Eye (tissue), 1 donor: ENCODE data around the gene HCFC1.
A peak's percentile ranks its signal among the peaks of the same experiment; 100 is the strongest.

Source experiments
- DNase-seq: peaks from one replicate; pipeline ENCODE4 v3.0.0-alpha.2; 2015

Gene HCFC1

DNA sequence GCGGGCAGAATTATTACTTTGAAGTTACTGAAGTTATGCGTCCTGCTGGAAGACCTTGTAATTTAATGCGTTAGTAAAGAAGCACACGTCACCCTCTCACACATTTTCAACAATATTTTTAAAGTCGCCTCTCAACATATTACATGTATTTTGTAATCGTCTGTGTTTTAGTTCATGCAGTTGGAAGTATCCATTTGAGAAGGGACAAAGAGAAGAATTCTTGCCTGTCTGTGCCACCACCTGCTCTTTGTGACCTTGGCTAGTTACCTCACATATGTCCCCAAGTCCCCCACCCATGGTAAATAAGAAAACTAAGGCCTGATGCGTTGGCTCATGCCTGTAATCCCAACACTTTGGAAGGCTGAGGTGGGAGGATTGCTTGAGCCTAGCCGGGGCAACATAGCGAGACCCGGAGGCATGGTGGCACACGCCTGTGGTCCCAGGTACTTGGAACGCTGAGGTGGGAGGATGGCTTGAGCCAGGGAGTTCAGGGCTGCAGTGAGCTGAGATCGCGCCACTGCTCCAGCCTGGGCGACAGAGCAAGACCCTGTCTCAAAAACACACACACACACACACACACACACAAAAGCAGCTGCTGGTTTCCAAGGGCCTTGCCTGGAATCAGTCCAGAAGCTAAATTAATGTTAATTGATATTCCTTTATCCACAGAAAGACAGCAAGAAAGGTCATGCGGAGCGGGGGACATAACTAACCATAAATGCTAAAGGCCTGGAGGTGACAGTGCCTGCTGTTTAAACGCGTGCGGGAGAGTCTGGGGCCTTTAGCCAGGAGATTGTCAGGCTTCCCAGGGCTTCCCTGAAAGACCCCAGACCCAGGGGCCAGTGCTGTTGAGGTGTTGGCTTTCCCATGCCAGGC is 1.7 kb upstream of the HCFC1 start:
- peak; percentile 26 for DNase-seq

GRCh38 chrX:153972368-153973126 is 929 bp upstream of the HCFC1 start, which contains the start of gene TMEM187:
TMEM187 (plus strand) TSS chrX:153972754; CDS start chrX:153982063, 9,309 bp downstream.
- peak; percentile 93 for DNase-seq

- peak; percentile 89 for DNase-seq
These were observed 531 bp downstream of the HCFC1 start for GRCh38 chrX:153971124-153971449.

DNA sequence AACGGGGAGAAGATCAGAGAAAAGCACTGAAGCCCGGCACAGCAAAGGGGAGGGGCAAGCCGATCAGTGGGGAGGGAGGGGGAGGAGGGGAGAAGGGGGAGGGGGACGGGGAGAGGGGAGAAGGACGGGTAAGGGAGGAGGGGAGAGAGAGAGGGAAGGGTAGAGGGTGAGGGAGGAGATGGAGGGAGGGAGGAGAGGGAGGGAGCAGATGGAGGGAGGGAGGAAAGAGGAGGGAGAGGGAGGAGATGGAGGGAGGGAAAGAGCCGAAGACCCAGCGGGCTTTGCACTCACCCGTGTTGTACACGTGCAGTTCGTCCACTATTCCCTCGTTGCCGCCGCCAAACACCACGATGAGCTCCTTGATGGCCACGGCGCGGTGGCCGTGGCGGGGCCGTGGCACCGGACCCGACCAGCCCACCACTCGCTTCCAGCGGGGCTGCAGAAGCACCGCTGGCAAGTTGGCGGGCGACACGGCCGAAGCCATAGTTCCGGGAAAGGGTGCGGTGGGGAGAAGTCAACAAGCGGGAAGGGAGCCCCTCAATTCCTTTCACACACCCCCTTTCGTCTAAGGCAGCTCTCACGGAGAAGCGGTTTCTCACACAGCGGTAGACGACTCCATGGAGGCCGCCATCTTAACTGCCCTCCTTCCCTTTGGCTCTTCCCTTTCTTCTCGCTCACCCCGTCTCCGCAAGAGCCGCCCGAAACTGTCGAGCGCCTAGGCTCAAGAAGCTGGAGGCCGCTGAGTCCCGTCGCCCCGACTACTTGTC is 1.1 kb downstream of the HCFC1 start:
- DNase-seq, result peak; percentile 89

DNA sequence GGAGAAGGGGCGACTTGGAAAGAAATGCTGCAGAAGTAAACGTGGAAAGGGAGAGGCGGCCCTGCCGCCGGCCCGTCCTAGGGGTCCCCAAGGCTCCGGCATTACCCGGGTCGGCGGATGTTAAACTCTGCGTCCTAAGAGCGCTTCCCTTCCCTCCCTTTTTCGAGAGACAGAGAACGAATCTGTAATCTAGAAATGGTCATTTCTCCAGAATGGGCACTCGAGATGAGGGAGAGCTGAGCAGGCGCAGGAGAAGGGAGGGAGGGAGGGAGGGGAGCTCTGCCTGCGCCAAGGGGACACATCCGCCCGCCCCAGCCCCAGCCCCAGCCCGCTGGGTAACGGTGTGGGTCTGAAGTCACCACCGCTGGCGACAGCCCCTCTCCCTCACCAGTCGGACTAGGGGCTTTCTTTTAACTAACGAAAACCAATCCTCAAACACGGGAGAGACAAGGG is 1.7 kb downstream of the HCFC1 start:
- no peak for DNase-seq

- DNase-seq, result peak; percentile 19
These were observed 2.3 kb downstream of the HCFC1 start for GRCh38 chrX:153969125-153969903.

DNA sequence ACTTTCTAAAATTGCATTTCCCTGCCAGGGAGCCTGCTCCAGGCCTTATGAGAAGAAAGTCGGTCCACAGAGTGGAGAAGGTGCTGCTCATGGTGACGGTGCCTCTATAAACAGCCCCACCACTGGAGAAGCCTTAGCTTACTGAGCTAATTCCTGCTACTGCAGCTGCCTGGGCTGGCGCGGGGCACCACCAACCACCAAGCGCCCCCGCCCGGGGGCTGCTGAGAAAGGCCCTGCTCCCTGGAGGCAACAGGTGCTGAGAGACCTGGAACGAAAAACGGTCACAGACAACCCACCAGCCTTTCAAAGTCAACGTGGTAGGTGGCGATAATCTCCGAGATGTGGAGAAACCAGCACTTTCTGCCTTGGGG is 2.9 kb downstream of the HCFC1 start:
- peak; percentile 22 for DNase-seq

DNA sequence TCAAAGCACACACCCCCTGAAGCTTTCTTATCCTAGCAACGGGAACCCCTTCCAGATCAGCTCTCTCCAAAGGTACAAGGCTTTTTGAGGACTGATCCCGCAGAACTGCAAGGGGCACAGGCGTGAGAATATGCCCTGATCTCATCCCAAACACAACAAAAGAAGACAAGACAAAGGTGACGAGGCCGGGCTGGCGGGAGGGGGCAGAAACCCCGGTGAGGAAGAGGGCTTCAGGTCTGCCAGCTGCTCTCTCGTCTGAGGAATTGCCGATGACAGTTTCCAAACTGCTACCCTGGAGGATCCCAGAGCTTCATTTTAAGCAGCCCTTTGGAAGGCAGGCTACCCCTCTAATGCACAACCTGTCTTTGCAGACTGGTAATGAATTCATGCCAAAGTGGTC is 3.4 kb downstream of the HCFC1 start:
- peak; percentile 32 for DNase-seq

- DNase-seq, result no peak
These were observed 3.9 kb downstream of the HCFC1 start for GRCh38 chrX:153967536-153968224.

- no peak for DNase-seq
These were observed 4.6 kb downstream of the HCFC1 start for GRCh38 chrX:153966841-153967535.

DNA sequence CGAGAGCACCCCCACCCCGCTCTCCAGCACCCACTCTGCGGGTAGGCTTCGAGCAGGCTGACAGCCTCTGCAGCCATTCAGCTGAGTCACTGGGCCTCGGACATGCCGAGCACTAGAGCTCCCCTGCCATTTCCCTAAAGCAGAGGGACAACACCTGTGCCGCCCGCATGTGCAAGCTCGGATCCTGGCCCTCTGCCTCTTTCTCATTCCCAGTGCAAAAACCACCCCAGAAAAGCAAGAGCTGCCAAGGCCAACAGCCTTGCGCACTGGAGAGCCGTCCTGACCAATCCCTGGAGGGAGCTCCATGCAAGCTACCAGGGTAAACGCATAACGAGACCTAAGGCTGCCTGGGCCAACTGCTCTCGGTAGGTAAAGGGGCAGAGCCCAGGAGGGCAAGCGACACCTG is 5.3 kb downstream of the HCFC1 start:
- no peak for DNase-seq

DNA sequence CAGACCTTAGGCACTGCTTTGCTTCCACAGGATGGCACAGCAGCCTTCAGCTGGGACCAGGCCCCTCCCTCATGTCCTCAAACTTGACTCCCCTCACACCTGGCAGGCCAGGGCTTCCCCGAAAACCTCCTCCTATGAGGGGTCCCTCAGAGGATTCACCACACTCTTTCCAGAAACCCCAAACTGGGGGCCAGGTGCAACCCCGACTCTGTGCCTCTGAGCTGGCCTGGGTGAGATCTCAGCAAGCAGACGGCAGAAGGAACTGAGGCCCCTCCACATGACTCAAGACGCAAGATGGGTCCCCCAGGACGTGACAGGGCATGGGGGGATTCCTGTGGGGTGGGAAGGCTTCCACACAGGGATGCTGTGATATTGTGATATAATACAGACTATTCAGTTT is 6.2 kb downstream of the HCFC1 start:
- no peak for DNase-seq

GRCh38 chrX:153964105-153964504 is 7.5 kb downstream of the HCFC1 start:
- no peak for DNase-seq

GRCh38 chrX:153963546-153963945 is 8.1 kb downstream of the HCFC1 start:
- DNase-seq, result no peak

- DNase-seq, result no peak
These were observed 10.3 kb downstream of the HCFC1 start for GRCh38 chrX:153961292-153961691.

- DNase-seq, result no peak
These were observed 10.8 kb downstream of the HCFC1 start for GRCh38 chrX:153960786-153961185.

DNA sequence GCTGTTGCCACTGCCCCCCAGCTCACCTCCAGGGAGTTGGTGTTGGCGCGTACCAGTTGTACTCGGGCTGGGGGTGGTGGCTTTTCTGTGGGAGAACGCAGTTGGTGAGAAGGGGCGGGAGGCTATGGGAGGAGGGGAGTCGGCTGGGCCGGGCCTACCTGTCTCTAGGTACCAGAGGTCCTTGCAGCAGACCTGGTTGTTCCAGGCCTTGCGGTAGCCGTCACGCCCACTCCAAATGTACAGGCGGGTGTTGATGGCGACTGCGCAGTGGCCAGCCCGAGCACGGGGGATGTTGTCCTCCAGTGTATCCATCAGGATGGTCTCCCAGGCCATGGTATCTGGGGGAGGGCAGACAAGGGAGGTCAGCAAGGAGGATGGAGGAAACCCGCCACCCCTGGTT is 11.5 kb downstream of the HCFC1 start:
- no peak for DNase-seq

GRCh38 chrX:153959649-153960048 is 12.0 kb downstream of the HCFC1 start:
- DNase-seq, result no peak

DNA sequence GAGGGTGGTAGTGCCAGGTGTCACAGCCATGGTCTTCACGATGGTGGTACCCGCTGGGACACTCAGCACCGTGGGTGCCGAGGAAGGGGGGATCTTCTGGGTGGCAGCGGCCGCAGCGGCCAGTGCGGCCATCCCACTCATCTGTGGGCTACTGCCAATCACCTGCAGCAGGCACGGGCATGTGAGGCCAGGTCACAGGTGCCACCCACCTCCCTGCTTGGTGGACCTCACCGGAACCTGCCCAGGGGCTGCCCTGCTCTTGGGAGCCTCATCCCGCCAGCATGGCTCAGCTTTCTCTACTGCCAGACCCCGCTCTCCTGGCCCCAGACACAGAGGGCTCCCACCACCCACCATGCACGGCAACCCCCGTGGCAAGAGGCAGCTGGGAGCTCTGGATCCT is 13.0 kb downstream of the HCFC1 start:
- no peak for DNase-seq

- no peak for DNase-seq
These were observed 14.4 kb downstream of the HCFC1 start for GRCh38 chrX:153957224-153957623.
